NB4 (cell line): ENCODE results near the gene RBPJL.

Experiments
- MYC ChIP-seq: IDR thresholded peaks from 2 replicates; pipeline ENCODE4 v1.6.1; 2011; ENCODE audit warnings: low read depth, low read length
- POLR2A ChIP-seq: IDR thresholded peaks from 2 replicates; pipeline ENCODE4 v1.6.1; 2011; ENCODE audit warnings: mild to moderate bottlenecking; ENCODE audit not compliant: insufficient read length; ENCODE audit errors: extremely low read depth
- TF ChIP-seq, protein P1 (sequence below): IDR thresholded peaks from one replicate; pipeline ENCODE4 v1.5.1; 2012; ENCODE audit warnings: low read depth, low read length
- TF ChIP-seq, protein P2 (sequence below): IDR thresholded peaks from 2 replicates; pipeline ENCODE4 v1.6.1; 2011; ENCODE audit warnings: low read depth, low read length

GRCh38 chr20:45303586-45304463, 2.8 kb upstream of the RBPJL start:
- TF ChIP-seq, protein P1, sequence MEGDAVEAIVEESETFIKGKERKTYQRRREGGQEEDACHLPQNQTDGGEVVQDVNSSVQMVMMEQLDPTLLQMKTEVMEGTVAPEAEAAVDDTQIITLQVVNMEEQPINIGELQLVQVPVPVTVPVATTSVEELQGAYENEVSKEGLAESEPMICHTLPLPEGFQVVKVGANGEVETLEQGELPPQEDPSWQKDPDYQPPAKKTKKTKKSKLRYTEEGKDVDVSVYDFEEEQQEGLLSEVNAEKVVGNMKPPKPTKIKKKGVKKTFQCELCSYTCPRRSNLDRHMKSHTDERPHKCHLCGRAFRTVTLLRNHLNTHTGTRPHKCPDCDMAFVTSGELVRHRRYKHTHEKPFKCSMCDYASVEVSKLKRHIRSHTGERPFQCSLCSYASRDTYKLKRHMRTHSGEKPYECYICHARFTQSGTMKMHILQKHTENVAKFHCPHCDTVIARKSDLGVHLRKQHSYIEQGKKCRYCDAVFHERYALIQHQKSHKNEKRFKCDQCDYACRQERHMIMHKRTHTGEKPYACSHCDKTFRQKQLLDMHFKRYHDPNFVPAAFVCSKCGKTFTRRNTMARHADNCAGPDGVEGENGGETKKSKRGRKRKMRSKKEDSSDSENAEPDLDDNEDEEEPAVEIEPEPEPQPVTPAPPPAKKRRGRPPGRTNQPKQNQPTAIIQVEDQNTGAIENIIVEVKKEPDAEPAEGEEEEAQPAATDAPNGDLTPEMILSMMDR, result no peak
- TF ChIP-seq, protein P2, sequence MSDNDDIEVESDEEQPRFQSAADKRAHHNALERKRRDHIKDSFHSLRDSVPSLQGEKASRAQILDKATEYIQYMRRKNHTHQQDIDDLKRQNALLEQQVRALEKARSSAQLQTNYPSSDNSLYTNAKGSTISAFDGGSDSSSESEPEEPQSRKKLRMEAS, result no peak
- TF ChIP-seq POLR2A, result no peak
- no peak for TF ChIP-seq MYC
